LNCaP clone FGC (cell line): ENCODE measurements around the gene MCUR1.

Source experiments
- DNase-seq: peaks from one replicate; pipeline ENCODE4 v3.0.0-alpha.2; 2011; ENCODE audit warnings: low read depth
- H3K4me3 ChIP-seq: 2 replicates; pipeline ENCODE4 v1.5.1; 2011; ENCODE audit warnings: mild to moderate bottlenecking, low read depth, low read length, control low read depth
- TF ChIP-seq, protein P1 (sequence below): IDR thresholded peaks from 2 replicates; pipeline ENCODE4 v1.5.1; 2012; ENCODE audit warnings: mild to moderate bottlenecking; ENCODE audit not compliant: control insufficient read depth, insufficient read depth; ENCODE audit errors: extremely low read depth

MCUR1 gene

GRCh38 chr6:13810688-13811446 is 3.5 kb downstream of the MCUR1 start:
- TF ChIP-seq, protein P1, sequence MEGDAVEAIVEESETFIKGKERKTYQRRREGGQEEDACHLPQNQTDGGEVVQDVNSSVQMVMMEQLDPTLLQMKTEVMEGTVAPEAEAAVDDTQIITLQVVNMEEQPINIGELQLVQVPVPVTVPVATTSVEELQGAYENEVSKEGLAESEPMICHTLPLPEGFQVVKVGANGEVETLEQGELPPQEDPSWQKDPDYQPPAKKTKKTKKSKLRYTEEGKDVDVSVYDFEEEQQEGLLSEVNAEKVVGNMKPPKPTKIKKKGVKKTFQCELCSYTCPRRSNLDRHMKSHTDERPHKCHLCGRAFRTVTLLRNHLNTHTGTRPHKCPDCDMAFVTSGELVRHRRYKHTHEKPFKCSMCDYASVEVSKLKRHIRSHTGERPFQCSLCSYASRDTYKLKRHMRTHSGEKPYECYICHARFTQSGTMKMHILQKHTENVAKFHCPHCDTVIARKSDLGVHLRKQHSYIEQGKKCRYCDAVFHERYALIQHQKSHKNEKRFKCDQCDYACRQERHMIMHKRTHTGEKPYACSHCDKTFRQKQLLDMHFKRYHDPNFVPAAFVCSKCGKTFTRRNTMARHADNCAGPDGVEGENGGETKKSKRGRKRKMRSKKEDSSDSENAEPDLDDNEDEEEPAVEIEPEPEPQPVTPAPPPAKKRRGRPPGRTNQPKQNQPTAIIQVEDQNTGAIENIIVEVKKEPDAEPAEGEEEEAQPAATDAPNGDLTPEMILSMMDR: no peak
- DNase-seq: no peak
- H3K4me3 ChIP-seq: no peak overlapping the region

DNA sequence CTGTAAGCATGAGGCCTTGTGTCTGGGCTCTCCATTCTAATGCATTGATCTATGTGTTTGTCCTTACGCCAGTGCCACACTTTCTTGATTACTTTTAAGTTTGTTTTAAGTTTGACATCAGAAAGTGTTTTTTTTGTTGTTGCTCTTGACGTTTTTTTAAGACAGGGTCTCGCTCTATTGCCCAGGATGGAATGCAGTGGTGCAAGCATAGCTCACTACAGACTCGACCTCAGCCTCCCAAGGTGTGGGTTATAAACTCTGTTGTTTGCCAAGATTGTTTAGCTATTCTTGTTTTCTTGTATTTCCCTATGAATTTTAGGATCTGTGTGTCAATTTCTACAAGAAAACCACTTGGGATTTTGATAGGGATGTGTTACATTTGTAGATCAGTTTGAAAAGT is 5.6 kb downstream of the MCUR1 start:
- TF ChIP-seq, protein P1: no peak
- no peak for DNase-seq
- H3K4me3 ChIP-seq: no peak overlapping the region

- TF ChIP-seq, protein P1: no peak
- no peak overlapping the region for H3K4me3 ChIP-seq
- DNase-seq: no peak
Observed at GRCh38 chr6:13807696-13808095, 6.7 kb downstream of the MCUR1 start.

DNA sequence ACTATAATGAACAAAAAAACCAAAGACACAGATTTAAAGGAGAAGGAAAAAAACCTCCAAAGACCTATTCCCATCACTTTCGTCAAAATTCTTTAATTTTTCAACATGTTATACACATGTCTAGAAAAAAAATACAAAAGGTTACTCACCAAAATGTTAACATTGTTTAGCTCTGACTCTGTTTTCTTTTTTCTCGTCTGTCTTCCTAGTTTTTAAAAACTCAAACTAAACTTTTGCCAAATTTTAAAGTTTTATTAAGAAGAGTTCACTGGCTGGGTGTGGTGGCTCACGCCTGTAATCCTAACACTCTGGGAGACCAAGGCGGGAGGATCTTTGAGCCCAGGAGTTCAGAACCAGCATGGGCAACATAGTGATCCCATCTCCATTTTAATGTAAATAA is 10.8 kb downstream of the MCUR1 start:
- H3K4me3 ChIP-seq: no peak overlapping the region
- TF ChIP-seq, protein P1: no peak
- no peak for DNase-seq

- TF ChIP-seq, protein P1: no peak
- no peak overlapping the region for H3K4me3 ChIP-seq
- DNase-seq: no peak
Observed at GRCh38 chr6:13800615-13801014, 13.7 kb downstream of the MCUR1 start.

- H3K4me3 ChIP-seq: 0 out of 2 replicates have a peak overlapping the region, but pooled peaks have one; percentile 11
- TF ChIP-seq, protein P1: no peak
- DNase-seq: peak; percentile 90
Observed at GRCh38 chr6:13796781-13797180, 17.6 kb downstream of the MCUR1 start.
